ENCODE measurements around the gene PDLIM1. TPM values are rescaled to one million over a fixed set of nuclear protein-coding genes. Genes with fewer than 3 reads are reported as not detected.
A peak's percentile ranks its signal among the peaks of the same experiment; 100 is the strongest.

PDLIM1 gene, protein sequence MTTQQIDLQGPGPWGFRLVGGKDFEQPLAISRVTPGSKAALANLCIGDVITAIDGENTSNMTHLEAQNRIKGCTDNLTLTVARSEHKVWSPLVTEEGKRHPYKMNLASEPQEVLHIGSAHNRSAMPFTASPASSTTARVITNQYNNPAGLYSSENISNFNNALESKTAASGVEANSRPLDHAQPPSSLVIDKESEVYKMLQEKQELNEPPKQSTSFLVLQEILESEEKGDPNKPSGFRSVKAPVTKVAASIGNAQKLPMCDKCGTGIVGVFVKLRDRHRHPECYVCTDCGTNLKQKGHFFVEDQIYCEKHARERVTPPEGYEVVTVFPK
- 11.4 and 17.9 TPM in 2 replicates for total RNA-seq (2014; rRNA removed; shearing (Covaris generic))
- 80.7 and 84.4 TPM in 2 replicates for polyA plus RNA-seq (2015; cell fraction: cytosol; rRNA removed)
- polyA plus RNA-seq (2015; cell fraction: nucleus; rRNA removed): 36.5 and 45.3 TPM in 2 replicates

DNA sequence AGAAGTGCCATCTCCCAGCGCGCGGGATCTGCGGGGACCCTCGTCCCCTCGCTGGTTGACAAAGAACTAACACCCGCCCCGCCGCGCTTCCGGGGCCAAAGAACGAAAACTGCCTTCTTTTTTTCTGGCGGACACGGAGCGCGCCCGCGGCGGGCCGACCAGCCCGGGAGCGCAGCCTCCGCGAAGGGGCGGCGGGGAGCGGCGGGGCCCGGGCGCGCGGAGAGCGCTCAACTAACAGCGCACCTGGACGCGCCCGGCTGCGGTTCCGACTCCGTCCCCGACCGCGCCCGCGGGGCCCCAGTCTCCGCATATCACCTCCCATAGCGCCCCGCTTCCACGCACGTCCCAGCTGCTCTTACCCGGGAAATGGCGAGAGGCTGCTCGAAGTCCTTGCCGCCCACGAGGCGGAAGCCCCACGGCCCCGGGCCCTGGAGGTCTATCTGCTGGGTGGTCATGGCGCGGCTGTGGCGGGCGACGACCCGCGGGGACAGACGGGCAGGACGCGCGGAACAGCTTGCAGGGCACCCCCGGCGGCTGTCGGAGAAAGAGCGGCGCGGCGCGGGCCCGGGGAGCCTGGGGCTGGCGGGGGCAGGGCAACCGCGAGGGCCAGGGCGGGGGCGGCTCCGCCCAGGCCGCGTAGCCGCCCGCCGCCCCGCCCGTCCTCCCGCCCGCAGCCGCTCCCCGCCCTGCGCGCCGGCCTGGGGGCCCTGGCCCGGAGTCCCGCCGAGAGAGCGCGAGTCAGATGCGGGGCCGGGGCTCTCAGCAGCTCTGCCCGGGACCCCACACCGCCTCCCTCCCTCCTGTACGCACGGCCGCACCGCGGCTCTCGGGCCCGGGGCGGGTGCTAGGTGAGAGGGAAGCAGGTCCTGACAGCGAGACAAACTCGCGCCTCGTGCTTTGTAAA, at the start of gene PDLIM1:
Gene PDLIM1, minus strand, starts transcription at position 543 of the 904 bp plus-strand sequence. Its CDS starts 88 bp downstream, at position 455.
- peak; percentile 46 for DNase-seq (ENCODE audit: low read depth)

DNA sequence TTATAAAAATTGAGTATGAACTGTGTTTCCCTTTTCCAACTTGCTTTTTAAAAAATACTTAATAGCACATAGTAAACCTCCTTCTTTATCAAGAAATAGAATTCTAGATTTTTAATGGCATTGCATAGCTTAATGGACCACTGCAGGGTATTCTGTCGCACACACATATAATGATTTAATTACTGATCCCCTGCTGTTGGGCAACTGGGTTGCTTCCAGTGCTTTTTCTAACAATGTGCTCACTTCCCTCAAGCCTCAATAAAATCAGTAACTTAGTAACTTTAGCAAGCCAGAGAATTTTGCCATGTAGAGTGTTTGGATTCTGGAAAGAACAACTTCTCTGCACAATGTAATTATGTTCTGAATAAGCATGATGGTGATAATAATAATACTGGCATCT, 49.1 kb upstream of the PDLIM1 start:
- DNase-seq (ENCODE audit: low read depth): no peak

DNA sequence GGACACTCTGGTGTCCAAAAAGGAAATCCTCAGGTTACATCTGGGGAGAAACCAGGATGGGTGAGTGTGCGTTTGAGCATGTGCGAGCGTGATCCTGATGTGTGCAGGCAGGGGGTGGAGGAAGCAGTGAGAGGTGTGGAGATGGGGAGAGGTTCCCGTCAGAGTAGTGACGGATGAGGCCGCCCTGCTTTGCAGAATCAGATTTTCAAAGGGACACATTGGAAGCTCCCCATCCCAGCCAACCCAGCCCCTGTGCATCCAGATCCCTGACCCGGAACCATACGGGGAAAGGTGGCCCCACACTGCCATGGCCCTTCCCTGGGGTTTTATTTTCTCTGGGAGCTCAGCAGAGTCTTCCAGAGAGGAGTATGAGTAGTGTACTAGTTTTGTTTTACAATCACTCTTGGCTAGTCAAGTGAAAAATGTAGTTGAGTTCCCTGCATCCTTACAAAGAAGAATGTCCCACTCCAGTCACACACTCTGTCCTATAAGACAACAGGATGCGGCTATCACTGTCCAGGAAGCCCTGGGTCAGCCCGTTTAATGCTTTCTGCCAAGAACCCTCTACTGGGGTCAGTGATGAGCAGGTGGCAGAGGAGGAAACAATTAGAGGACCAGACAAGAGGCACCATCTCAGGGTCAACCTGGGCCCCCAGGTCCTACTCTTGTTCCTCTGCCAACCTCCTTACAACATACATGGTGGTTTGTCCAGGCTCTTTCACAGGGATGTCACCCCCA, 46.8 kb upstream of the PDLIM1 start:
- DNase-seq (ENCODE audit: low read depth): no peak

DNA sequence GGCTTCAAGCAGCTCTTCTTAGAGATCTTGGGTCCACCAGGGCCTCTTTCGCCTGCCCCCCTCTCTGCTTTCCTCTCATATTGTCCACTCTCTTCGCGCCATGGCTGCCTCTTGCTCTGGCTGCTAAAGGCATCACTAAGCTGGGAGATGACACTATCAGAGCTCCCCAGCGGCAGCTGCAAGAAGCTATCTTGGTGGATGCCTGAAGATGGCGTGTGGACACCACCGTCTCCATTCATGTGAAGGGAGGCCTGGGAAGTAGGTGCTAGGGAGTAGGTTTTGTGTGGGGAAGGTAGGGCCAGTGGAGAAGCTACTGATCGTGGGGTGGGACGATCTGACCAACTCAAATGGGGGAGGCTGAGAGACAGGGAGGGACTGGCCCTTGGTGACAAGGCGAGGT, 45.9 kb upstream of the PDLIM1 start:
- no peak for DNase-seq (ENCODE audit: low read depth)

DNA sequence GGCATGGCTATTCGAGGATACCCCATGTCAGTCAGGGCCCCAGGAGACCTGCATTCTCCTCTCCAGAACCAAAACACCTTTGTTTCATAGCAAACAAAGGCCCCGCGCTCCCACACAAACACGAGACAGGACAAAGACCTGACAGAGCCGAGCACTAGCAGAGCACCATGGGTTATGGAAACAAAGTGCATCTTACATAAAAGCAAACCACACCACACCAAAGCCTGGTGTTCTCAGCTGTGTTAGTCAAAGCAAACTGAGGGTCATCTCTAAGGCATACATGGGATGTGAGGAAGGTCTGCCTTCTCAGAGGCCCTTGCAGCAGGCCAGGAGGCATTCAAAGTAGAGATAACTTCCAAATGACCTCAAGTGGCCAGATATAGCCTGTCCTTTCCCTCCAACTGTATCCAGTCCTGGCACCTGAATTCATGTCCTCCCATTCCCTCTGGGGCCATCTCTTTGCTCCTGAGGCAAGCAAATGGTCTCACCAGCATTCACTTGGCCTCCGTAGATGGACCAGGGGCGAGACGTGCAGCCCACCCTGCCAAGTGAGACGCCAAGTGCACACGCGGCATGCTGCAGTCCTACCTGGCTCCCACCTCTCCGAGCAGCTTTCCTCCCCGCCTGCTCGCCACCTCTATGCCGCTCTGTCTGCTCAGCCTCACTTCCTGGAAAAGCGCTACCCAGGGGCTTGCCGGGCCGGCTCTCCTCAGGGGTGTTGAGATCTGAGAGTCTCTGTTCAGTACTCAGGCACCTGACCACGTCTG, 45.3 kb upstream of the PDLIM1 start:
- no peak for DNase-seq (ENCODE audit: low read depth)

DNA sequence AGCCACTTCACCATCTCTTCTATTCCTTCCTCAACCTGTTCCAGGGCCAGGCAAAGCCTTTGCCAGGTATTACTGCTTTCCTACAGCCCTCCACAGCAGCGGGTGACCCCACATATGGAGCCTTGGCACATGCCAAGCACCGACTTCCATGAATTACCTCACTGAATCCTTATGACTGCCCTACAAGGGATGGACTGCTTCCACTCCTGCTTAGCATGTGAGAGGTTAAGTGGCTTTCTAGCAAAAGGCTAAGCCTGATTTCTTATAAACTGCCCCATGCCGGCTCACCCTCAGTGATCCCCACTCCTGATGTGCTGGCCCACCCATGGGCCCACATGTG, 44.0 kb upstream of the PDLIM1 start:
- no peak for DNase-seq (ENCODE audit: low read depth)

DNA sequence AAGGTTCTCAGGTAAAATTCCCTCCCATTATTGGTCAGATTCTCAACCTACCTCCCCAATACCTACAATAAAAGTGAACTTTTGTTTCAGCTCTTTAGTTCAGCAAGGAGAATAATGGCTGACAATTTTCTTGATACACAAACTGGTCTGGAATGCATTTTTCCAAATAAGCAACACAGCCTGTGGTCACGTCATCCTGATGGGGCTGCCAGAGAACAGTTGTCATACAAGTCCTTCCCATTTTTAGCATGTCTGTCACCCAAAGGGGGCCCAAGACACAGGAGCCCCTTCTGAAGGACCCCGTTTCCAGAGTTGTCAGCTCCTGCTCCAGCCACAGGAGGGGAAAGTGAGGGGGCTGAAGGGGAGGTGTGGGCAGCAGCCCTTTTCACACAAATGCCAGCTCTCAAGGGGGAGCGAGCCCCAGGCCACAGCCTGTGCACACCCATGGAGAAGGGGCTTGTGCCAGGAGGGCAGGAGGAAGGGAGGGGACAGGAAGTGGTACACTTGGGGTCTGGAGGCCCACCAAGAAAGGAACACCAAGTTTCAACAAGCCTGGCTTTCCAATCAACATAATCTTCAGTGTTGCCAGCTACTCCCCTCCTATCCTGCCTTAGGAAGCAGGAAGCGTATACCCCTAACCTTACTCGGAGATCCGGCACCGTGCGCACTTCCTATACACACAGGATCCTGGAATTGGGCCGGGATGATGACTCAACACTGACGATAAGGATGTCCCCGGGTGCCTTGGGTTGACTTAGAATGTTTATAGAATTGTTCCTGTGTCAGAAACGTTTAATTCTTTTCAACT, 43.4 kb upstream of the PDLIM1 start:
- DNase-seq (ENCODE audit: low read depth): peak; percentile 89

DNA sequence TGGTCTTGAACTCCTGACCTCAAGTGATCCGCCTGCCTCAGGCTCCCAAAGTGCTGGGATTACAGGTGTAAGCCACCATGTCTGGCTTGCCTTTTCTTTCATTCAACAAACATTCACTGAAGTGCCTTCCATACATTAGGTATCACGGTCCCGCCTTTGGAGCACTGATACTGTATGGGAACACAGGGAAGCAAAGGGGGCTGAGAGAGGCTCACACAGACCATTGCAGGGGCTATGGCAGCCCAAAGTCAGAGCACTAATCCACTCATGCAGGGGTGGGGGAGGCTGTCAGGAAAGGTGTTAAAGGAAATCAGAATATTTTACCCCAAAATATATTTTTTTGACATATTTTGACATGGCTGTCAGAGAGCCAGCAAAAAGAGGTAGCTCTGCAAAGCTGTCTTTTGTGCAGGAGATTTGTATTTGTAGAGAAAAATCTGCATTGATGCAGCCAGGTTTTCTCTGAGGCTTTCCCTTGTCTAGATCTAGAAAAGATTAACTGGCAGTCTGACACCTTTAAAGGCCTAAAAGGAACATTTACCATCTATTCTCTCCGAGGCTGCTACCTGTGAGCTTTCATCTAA, 42.0 kb upstream of the PDLIM1 start:
- no peak for DNase-seq (ENCODE audit: low read depth)

DNA sequence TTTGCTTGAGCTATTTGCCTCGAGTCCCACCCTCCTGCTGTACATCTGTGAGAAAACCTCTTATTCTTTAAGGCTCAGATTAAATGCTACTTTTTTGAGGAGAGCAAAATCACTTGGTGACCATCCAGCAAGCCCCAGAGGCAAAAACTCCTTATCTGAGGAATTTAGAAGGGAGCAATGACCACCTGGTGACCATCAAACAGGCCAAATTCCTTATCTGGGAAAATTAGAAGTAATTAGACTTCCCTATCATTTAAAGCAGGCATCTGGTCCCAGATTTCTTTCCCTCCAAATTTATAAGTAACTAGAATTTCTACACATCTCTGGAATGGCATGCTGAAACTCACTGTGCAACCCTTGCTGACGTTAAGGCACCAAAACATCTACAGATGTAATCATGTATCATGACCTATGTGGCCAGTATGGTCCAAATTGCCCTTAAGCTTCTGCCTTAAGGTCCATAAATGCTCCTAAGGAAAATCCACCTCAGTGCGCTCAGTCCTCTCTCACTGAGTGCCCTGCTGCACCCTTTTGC, 40.9 kb upstream of the PDLIM1 start:
- DNase-seq (ENCODE audit: low read depth): no peak

DNA sequence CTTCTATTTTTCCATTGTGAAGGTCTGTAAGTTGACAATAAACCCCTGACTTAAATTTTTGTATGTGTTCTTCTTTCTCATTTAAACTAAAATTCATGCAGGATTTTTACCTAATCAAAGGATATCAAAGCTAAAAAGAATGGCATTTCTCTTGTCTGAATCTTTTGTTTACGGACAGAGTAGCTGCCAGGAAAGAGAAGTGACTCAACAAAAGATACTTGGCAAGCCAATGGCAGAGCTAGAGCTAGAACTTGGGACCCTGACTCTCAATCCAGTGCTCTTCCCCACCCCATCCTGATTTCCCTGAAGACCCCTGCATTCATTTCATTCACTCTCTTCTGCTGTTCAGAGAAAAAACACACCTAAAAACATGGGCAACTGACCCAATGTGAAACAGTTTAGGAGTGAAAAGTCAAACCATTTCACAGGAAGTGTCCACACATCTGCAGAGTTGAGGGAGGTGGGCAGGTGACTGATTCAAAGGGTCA, 40.2 kb upstream of the PDLIM1 start:
- DNase-seq (ENCODE audit: low read depth): no peak

DNA sequence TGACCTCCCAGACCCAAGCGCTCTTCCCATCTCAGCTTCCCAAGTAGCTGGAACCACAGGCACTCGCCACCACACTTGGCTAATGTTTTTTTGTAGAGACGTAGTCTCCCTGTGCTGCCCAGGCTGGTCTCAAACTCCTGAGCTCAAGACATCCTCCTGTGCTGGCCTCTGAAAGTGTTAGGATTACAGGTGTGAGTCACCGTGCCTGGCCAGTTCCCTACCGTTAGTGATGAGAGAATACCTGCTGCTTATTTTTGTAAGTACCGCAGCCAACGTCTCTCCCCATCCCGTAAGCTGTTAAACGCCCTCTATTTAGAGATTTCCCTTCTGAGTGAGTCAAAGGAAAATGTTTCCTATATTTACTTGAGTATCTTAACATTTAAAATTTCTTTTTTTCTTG, 38.5 kb upstream of the PDLIM1 start:
- no peak for DNase-seq (ENCODE audit: low read depth)

DNA sequence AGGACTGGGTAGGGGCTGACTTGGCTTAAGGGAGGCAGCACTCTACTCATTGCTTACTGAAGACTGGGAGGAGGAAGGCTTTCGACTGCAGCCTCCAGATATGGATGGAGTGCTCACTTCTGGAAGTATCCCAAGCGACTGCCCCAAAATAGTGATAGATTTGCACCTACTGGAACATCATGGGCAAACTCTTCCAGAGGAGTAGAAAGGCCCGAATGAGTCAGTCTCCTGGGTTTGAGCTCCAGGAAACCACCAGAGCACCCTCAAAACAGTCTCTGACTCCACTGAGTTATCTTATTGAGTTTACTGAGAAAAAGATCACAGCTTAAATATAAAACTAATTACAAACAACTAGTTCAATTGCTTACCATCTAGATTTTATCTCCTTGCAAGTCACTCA, 37.2 kb upstream of the PDLIM1 start:
- no peak for DNase-seq (ENCODE audit: low read depth)

DNA sequence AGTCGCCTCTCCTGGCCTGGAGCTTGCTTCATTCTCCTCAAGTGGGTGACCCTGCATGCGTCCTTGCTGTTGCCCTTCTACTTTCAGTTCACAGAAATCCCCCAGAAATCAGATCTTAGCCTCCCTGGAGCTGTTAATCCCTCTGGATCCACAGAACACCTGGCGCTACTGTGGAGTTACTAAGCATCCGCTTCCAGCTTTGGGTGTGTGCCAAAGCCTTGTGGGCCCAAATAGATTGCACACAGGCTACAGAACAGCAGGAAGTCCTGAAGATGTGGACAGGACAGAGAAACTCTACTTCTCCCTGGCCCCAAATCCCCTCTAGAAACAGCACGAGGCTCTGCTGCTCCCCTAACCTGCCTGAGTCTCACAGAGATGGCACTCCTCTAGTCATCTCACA, 36.6 kb upstream of the PDLIM1 start:
- DNase-seq (ENCODE audit: low read depth): peak; percentile 72

DNA sequence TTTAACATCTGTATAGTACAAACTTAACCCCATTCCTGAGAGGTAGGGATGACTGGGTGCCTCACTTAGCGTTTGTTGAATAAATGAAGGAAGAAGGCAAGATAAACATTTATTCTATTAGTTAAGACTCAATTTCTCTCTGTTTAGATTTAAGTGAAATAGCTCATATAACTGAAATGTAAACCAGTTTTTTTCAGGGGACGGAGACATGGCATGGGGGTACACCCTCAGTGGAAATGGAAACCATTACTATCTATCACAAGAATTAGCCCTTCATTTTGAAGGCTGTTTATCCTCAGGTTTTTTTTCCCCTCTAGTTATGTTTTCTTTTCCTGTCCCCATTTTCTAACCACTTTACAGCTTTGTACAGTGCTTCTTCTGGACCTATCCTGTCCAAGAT, 35.6 kb upstream of the PDLIM1 start:
- no peak for DNase-seq (ENCODE audit: low read depth)

DNA sequence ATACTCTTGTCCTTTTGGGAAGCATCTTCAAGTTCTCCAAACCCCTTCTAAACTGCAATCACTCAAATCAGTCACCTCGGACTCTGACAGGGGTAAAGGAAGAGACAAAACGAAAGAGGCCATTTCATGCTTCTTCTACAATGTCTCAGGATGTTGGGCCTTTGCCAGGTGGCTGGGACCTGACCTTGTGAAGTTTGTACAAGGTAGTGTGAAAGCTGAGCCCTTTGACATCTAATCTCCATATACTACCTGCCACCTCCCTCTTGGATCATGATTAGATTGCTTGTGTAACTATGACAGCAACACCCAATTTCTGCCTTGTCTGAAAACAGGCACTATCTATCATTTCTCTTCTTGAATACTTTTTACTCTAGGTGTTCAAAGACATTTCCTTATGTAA, 35.1 kb upstream of the PDLIM1 start:
- no peak for DNase-seq (ENCODE audit: low read depth)

DNA sequence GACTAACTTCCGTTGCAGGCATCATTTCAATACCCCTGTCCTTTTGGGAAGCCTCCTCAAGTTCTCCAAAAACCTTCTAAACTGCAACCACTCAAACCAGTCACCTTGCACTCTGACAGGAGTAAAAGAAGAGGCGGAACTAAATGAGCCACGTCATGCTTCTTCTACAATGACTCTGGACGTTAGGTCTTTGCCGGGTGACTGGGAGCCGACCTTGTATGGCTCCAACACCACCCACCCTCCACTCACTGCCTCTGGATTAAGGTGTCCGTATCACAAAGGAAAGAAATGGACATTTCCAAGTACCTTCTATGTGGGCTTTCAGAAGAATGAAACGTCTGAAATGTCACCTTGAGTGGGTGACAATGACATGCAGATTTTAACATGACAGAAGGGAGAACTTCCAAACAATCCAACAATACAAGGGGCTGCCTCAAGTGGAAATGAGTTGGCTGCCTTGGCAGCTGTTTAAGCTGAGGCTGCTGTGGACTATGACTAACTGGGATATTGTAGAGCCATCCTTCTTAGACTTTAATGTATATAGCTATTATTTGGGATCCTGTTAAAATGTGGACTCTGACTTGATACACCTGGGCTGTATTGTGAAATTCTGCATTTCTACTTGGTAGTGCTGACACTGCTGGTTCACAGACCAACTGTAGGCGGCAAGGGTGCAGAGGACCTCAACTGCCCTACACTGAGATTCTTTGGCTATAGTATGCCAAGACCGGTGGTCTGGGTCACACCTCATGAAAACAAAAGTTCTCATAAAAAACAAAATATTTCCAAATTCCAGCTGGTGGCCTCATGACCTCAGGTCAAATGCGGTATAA, 33.8 kb upstream of the PDLIM1 start:
- no peak for DNase-seq (ENCODE audit: low read depth)

DNA sequence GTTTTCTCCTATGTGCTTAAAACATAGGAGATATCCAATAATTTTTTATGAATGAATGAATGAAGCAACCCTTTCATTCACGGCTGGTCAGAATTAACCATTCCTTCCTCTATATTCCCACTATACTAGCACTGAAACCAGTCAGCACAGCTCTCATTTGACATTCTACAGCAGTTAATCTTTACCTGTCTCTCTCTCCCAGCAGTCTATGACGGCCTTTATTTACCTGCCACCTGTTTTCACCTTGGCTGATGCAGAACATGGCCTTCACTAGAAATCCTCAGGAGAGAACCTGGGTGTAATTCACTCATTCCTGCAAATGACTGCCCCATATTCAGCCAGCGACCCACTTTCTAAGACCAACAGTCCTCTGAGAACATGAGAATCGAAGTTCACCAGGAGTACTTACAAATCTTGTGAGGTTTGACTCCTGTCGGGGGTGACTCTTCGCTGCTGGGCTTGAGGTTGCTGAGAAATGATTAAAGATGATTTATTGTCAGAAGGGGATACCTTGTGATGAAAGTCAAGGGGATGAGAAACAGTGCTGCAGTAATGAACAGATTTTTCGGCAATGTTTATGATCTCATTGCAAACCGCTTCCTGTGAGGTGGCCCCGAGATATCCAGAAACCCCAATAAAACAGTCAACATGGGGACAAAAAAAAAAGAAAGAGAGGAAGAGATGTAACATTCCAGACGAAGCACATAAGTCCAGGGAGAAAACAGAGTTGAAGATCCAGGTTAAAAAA, 30.9 kb upstream of the PDLIM1 start:
- no peak for DNase-seq (ENCODE audit: low read depth)

DNA sequence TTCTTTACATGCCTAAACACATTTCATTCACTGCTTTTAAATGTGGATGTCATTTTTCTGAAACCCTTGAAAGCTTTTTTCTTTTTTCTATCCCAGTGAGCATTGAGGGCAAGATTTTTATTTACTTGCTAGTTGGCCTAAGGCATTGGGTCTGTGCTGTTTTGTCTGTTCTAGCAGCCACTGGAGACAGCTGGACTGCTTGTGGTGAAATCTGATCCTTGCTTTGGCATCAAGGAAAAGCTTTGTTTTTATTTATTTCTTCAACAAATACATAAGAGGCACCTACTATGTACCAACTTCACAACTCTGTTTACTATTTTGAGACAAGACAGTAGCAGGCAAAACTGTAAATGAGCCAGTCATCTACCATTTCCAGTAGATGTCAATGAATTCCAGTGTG, 28.4 kb upstream of the PDLIM1 start:
- DNase-seq (ENCODE audit: low read depth): no peak

Measured in HT1080 (cell line).